ENCODE results near the gene GREB1. TPM values are rescaled to one million over a fixed set of nuclear protein-coding genes. Genes with fewer than 3 reads are reported as not detected.

GREB1 gene
- total RNA-seq, 2 experiments from 2014 or later = 0.28 to 0.54 TPM

GRCh38 chr2:11665510-11666362 lies 131.9 kb downstream of the GREB1 start:
- peaks cover 6% of the 10 kb centered on the region for H3K9me3 Mint-ChIP-seq
- no peak overlapping the region for H3K4me3 Mint-ChIP-seq
- peaks cover 2% of the 10 kb centered on the region for H3K4me1 Mint-ChIP-seq
- H3K27me3 Mint-ChIP-seq = peaks cover 17% of the 10 kb centered on the region
- no peaks in the 10 kb centered on the region for H3K36me3 Mint-ChIP-seq
- no peak overlapping the region for H3K27ac Mint-ChIP-seq
- ATAC-seq (ENCODE audit: low read depth) (no peak), DNase-seq (no peak)
- POLR2A ChIA-PET = no interaction called here

DNA sequence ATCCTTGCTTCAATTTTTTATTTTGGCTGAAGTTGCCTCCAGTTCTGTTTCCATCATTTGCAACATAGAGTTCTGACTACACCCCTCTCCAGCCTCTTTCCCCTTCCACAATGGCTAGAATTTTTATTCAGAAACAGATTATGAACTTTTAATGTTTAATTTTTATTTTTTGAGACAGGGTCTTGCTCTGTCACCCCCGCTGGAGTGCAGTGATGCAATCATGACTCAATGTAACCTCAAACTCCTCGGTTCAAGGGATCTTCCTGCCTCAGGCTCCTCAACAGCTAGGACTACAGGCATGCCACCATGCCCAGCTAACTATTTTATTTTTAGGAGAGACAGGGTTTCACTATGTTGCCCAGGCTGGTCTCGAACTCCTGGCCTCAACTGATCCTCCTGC lies 133.3 kb downstream of the GREB1 start:
- POLR2A ChIA-PET = no interaction called here
- peaks cover 2% of the 10 kb centered on the region for H3K4me1 Mint-ChIP-seq
- peaks cover 5% of the 10 kb centered on the region for H3K9me3 Mint-ChIP-seq
- no peak overlapping the region for H3K27ac Mint-ChIP-seq
- no peaks in the 10 kb centered on the region for H3K36me3 Mint-ChIP-seq
- H3K4me3 Mint-ChIP-seq = no peak overlapping the region
- ATAC-seq (ENCODE audit: low read depth) (no peak), DNase-seq (no peak)
- H3K27me3 Mint-ChIP-seq = peaks cover 18% of the 10 kb centered on the region

GRCh38 chr2:11667866-11668637 lies 134.2 kb downstream of the GREB1 start:
- Mint-ChIP-seq H3K27ac (no peak overlapping the region), H3K4me3 (no peak overlapping the region), H3K4me1 (peaks cover 2% of the 10 kb centered on the region), H3K36me3 (no peaks in the 10 kb centered on the region), H3K27me3 (peaks cover 23% of the 10 kb centered on the region), H3K9me3 (peaks cover 2% of the 10 kb centered on the region)
- POLR2A ChIA-PET = no interaction called here
- no peak for ATAC-seq (ENCODE audit: low read depth)
- no peak for DNase-seq

DNA sequence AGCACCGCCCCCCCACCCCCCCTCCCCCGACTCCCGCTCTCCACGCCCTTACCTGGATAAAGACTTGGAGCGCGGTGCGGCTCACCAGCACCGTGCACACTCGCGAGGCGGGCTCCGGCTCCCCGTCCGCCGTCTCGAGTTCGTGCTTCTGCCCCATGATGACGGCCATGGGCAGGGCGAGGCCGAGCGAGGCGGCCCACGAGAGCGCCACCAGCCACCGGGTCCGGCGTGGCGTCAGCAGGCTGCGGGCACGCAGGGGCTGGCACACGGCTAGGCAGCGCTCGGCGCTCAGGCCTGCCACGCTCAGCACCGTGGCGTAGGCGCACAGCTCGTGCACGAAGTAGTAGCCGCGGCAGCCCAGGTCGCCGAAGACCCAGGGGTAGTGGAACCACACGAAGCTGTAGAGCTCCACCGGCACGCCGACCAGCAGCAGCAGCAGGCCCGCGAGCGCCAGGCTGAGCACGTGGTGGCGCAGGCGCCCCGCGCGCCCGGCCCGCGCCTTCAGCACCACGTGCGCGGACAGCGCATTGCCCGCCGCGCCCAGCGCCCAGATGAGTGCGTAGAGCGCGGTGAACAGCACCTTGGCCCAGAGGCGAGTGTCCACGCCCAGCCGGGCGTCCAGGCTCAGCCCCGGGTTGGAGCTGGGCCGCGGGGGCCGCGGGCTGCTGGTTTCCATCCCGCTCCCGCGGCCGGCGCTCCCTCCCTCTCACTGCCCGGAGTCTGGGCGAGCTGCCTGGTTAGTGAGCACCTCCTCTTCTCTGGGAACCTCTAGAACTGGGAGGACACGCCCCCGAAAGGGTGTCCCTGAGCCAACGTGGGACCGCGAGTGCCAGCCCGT lies 135.8 kb downstream of the GREB1 start, which contains the start of gene NTSR2:
TSS of gene NTSR2 (minus strand) at position 742 of the 838 bp plus-strand sequence. CDS start at position 676, 66 bp downstream.
- Mint-ChIP-seq H3K36me3 (no peaks in the 10 kb centered on the region), H3K4me1 (peaks cover 2% of the 10 kb centered on the region), H3K9me3 (no peaks in the 10 kb centered on the region), H3K27me3 (peaks cover 28% of the 10 kb centered on the region), H3K27ac (no peak within 1 kb of the TSS), H3K4me3 (no peak within 1 kb of the TSS)
- DNase-seq (peak; percentile 73), ATAC-seq (ENCODE audit: low read depth) (peak; percentile 88)
- POLR2A ChIA-PET = no interaction called here

- Mint-ChIP-seq H3K4me3 (no peak overlapping the region), H3K4me1 (peaks cover 2% of the 10 kb centered on the region), H3K36me3 (no peaks in the 10 kb centered on the region), H3K9me3 (no peaks in the 10 kb centered on the region), H3K27me3 (peaks cover 53% of the 10 kb centered on the region), H3K27ac (no peak overlapping the region)
- POLR2A ChIA-PET = no interaction called here
- ATAC-seq (ENCODE audit: low read depth) (no peak), DNase-seq (no peak)
These were observed 138.6 kb downstream of the GREB1 start for GRCh38 chr2:11672407-11672806.

- H3K27ac Mint-ChIP-seq = no peak overlapping the region
- H3K4me3 Mint-ChIP-seq = no peak overlapping the region
- H3K27me3 Mint-ChIP-seq = peaks cover 53% of the 10 kb centered on the region
- no peaks in the 10 kb centered on the region for H3K4me1 Mint-ChIP-seq
- ATAC-seq (ENCODE audit: low read depth) = no peak
- H3K9me3 Mint-ChIP-seq = no peaks in the 10 kb centered on the region
- no peak for DNase-seq
- POLR2A ChIA-PET = no interaction called here
- no peaks in the 10 kb centered on the region for H3K36me3 Mint-ChIP-seq
These were observed 141.1 kb downstream of the GREB1 start for GRCh38 chr2:11674983-11675382.

DNA sequence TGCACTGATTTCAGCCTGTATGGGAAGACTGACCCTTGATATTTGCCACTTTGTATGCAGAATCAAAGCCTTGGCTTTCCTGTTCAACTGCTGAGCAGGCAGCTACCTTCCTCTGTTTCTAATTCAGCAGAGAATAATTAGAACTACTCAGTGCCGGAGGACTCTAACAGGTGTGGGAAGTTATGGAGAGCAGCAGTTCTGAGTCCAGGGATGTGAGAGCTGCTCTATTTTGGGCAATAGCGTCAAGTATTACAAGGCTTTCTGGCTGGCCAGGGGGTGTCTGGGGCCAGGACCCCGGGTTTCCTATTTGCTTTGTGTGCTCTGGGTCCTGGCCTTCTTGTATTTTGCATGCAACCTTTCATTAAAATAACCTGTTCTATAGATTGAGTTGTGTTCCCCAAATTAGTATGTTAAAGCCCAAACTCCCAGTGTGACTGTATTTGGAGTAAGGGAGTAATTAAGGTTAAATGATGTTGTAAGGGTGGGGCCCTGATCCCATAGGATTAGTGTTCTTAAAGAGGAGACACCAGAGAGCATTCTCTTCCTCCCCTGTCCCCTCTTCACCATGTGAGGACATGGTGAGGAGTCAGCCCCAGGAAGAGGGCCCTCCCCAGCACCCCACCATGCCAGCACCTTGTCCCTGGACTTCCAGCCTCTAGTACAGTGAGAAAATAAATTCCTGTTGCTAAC lies 141.7 kb downstream of the GREB1 start:
- POLR2A ChIA-PET = no interaction called here
- Mint-ChIP-seq H3K9me3 (no peaks in the 10 kb centered on the region), H3K27ac (no peak overlapping the region), H3K4me1 (no peaks in the 10 kb centered on the region), H3K27me3 (peaks cover 47% of the 10 kb centered on the region), H3K4me3 (no peak overlapping the region), H3K36me3 (no peaks in the 10 kb centered on the region)
- no peak for DNase-seq
- no peak for ATAC-seq (ENCODE audit: low read depth)

GRCh38 chr2:11676640-11677039 lies 142.8 kb downstream of the GREB1 start:
- H3K9me3 Mint-ChIP-seq = no peaks in the 10 kb centered on the region

GRCh38 chr2:11677136-11678055 lies 143.6 kb downstream of the GREB1 start:
- H3K27me3 Mint-ChIP-seq = peaks cover 47% of the 10 kb centered on the region
- H3K36me3 Mint-ChIP-seq = no peaks in the 10 kb centered on the region
- POLR2A ChIA-PET = no interaction called here
- no peak overlapping the region for H3K27ac Mint-ChIP-seq
- H3K9me3 Mint-ChIP-seq = no peaks in the 10 kb centered on the region
- H3K4me3 Mint-ChIP-seq = no peak overlapping the region
- ATAC-seq (ENCODE audit: low read depth) = no peak
- DNase-seq = no peak
- peaks cover 4% of the 10 kb centered on the region for H3K4me1 Mint-ChIP-seq

More at GRCh38 chr2:11676640-11677039, 142.8 kb downstream of the GREB1 start:
- H3K4me1 Mint-ChIP-seq = no peaks in the 10 kb centered on the region
- no peak for ATAC-seq (ENCODE audit: low read depth)
- no peak overlapping the region for H3K4me3 Mint-ChIP-seq
- no peak overlapping the region for H3K27ac Mint-ChIP-seq
- no peak for DNase-seq
- POLR2A ChIA-PET = no interaction called here
- H3K36me3 Mint-ChIP-seq = no peaks in the 10 kb centered on the region
- H3K27me3 Mint-ChIP-seq = peaks cover 45% of the 10 kb centered on the region

- Mint-ChIP-seq H3K27me3 (peaks cover 48% of the 10 kb centered on the region), H3K27ac (no peak overlapping the region), H3K36me3 (no peaks in the 10 kb centered on the region), H3K4me1 (peaks cover 5% of the 10 kb centered on the region), H3K9me3 (no peaks in the 10 kb centered on the region), H3K4me3 (no peak overlapping the region)
- no peak for ATAC-seq (ENCODE audit: low read depth)
- no peak for DNase-seq
- POLR2A ChIA-PET = no interaction called here
These were observed 144.6 kb downstream of the GREB1 start for GRCh38 chr2:11678306-11678960.

DNA sequence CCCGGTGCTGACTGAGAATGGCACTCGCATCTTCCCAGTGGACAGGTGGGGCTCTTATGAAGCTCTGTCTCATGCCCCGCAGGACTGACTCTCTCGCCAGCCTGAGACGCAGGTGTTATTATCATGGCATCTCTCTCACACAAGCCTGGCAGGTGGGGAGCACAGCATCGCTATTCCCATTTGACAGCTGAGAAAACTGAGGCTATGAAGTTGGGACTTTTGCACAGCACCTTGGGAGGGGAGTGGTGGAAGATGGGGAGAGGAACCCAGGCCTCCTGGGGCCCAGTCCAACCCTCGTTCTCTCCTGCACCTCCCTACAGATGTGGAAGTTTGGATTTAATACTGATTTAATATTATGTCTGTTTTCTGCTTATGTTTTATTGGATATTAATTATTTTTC lies 145.2 kb downstream of the GREB1 start:
- H3K27me3 Mint-ChIP-seq = peaks cover 48% of the 10 kb centered on the region
- no peaks in the 10 kb centered on the region for H3K9me3 Mint-ChIP-seq
- DNase-seq (no peak), ATAC-seq (ENCODE audit: low read depth) (no peak)
- H3K4me3 Mint-ChIP-seq = no peak overlapping the region
- H3K27ac Mint-ChIP-seq = no peak overlapping the region
- H3K36me3 Mint-ChIP-seq = no peaks in the 10 kb centered on the region
- peaks cover 5% of the 10 kb centered on the region for H3K4me1 Mint-ChIP-seq
- POLR2A ChIA-PET = no interaction called here
